Mesendoderm (in vitro differentiated cells): ENCODE data around the gene DRAP1.
"Not testable (repeated sequence)": the region's sequence is repeated elsewhere in the genome, so short reads cannot be mapped to it uniquely, and the experiment has no call there.

Source experiments
- DNase-seq: peaks from one replicate; pipeline ENCODE4 v3.0.0; 2013
- H2AK5ac ChIP-seq: 2 replicates; pipeline ENCODE4 v1.6.1; 2013; ENCODE audit warnings: low read length, inconsistent platforms
- H2BK120ac ChIP-seq: 2 replicates; pipeline ENCODE4 v1.6.1; 2013; ENCODE audit warnings: low read depth, mild to moderate bottlenecking, low read length, moderate library complexity, mixed read lengths
- H2BK15ac ChIP-seq: replicated peaks from 2 replicates; pipeline ENCODE4 v1.6.1; 2013; ENCODE audit warnings: low read depth, mild to moderate bottlenecking, moderate library complexity
- H2BK5ac ChIP-seq: 2 replicates; pipeline ENCODE4 v1.6.1; 2013; ENCODE audit warnings: low read length, inconsistent platforms
- H3K18ac ChIP-seq: 2 replicates; pipeline ENCODE4 v1.6.1; 2013; ENCODE audit warnings: mild to moderate bottlenecking, low read length, mixed read lengths
- H3K23ac ChIP-seq: one replicate; pipeline ENCODE4 v1.6.1; 2013; ENCODE audit warnings: low read length
- H3K27ac ChIP-seq: 2 replicates; pipeline ENCODE4 v1.5.1; 2013; ENCODE audit warnings: low read depth, mild to moderate bottlenecking, inconsistent platforms, low read length, moderate library complexity
- H3K27me3 ChIP-seq: 2 replicates; pipeline ENCODE4 v1.6.1; 2013; ENCODE audit warnings: low read length, control low read depth, mild to moderate bottlenecking, inconsistent platforms; ENCODE audit not compliant: insufficient read depth, poor library complexity
- H3K36me3 ChIP-seq: 2 replicates; pipeline ENCODE4 v1.6.1; 2013; ENCODE audit warnings: low read length, inconsistent platforms; ENCODE audit not compliant: control insufficient read depth, insufficient read depth
- H3K4ac ChIP-seq: one replicate; pipeline ENCODE4 v1.6.1; 2013; ENCODE audit warnings: low read depth, mild to moderate bottlenecking, low read length, moderate library complexity
- H3K4me1 ChIP-seq: 2 replicates; pipeline ENCODE4 v1.6.1; 2013; ENCODE audit warnings: low read depth, low read length, inconsistent platforms; ENCODE audit not compliant: control insufficient read depth
- H3K4me2 ChIP-seq: 2 replicates; pipeline ENCODE4 v1.6.1; 2013; ENCODE audit warnings: low read length
- H3K4me3 ChIP-seq: 2 replicates; pipeline ENCODE4 v1.5.1; 2013; ENCODE audit warnings: mild to moderate bottlenecking, low read length
- H3K56ac ChIP-seq: one replicate; pipeline ENCODE4 v1.6.1; 2013; ENCODE audit warnings: low read length
- H3K79me1 ChIP-seq: 2 replicates; pipeline ENCODE4 v1.6.1; 2013; ENCODE audit warnings: low read length, inconsistent platforms
- H3K79me2 ChIP-seq: 2 replicates; pipeline ENCODE4 v1.6.1; 2013; ENCODE audit warnings: mild to moderate bottlenecking, low read length; ENCODE audit not compliant: control insufficient read depth, insufficient read depth
- H3K9ac ChIP-seq: 2 replicates; pipeline ENCODE4 v1.6.1; 2013; ENCODE audit warnings: low read length, inconsistent platforms
- H4K5ac ChIP-seq: one replicate; pipeline ENCODE4 v1.6.1; 2013; ENCODE audit warnings: low read length
- H4K8ac ChIP-seq: one replicate; pipeline ENCODE4 v1.6.1; 2013; ENCODE audit warnings: low read depth, mild to moderate bottlenecking, control low read depth, low read length, moderate library complexity
- WGBS: extraction: QIAGEN DNeasy Blood & Tissue Kit; methylation state at CpG from one replicate; pipeline ENCODE4 v1.1.7; 2013; ENCODE audit warnings: low lambda C conversion rate, missing lambda C conversion rate; ENCODE audit not compliant: insufficient coverage; ENCODE audit errors: extremely low coverage; 5-methylcytosine and 5-hydroxymethylcytosine counted together

The DRAP1 gene

GRCh38 chr11:65950711-65951110 lies 31.5 kb downstream of the DRAP1 start:
- H3K79me1 ChIP-seq, H3K4ac ChIP-seq, H3K18ac ChIP-seq, H3K4me2 ChIP-seq, DNase-seq, H3K27ac ChIP-seq, H3K79me2 ChIP-seq, H3K56ac ChIP-seq, H3K27me3 ChIP-seq, H3K9ac ChIP-seq, H4K5ac ChIP-seq, H3K36me3 ChIP-seq, H2BK5ac ChIP-seq, H4K8ac ChIP-seq, H3K4me3 ChIP-seq, H2AK5ac ChIP-seq, H2BK15ac ChIP-seq, H3K23ac ChIP-seq, H2BK120ac ChIP-seq, H3K4me1 ChIP-seq: not testable (repeated sequence)
- no CpG with 5 or more reads among the region's 5 CpGs for WGBS

- H2BK120ac ChIP-seq, H3K9ac ChIP-seq, H2AK5ac ChIP-seq, H3K23ac ChIP-seq, H3K4me3 ChIP-seq, H4K8ac ChIP-seq, H4K5ac ChIP-seq, H3K4me1 ChIP-seq, H3K27me3 ChIP-seq, H3K4ac ChIP-seq, H3K56ac ChIP-seq, H3K18ac ChIP-seq, H3K36me3 ChIP-seq, DNase-seq, H2BK15ac ChIP-seq, H3K79me1 ChIP-seq, H3K79me2 ChIP-seq, H3K27ac ChIP-seq, H2BK5ac ChIP-seq, H3K4me2 ChIP-seq: not testable (repeated sequence)
- WGBS, result no CpG with 5 or more reads among the region's 3 CpGs
Observed at GRCh38 chr11:65951641-65952040, 32.4 kb downstream of the DRAP1 start.

GRCh38 chr11:65952052-65952521 lies 32.9 kb downstream of the DRAP1 start:
- no peak overlapping the region for H3K23ac ChIP-seq
- H4K8ac ChIP-seq, result no peak overlapping the region
- no peak overlapping the region for H2BK120ac ChIP-seq
- no peak overlapping the region for H3K9ac ChIP-seq
- H2AK5ac ChIP-seq, result no peak overlapping the region
- no peaks in the 10 kb centered on the region for H3K79me2 ChIP-seq
- no peaks in the 10 kb centered on the region for H3K36me3 ChIP-seq
- H3K4ac ChIP-seq, result no peak overlapping the region
- H3K27ac ChIP-seq, result no peak overlapping the region
- DNase-seq, result no peak
- no peak overlapping the region for H2BK15ac ChIP-seq
- no CpG with 5 or more reads among the region's 6 CpGs for WGBS
- H2BK5ac ChIP-seq, result no peak overlapping the region
- no peak overlapping the region for H3K56ac ChIP-seq
- H3K79me1 ChIP-seq, result no peaks in the 10 kb centered on the region
- H4K5ac ChIP-seq, result no peak overlapping the region
- no peak overlapping the region for H3K18ac ChIP-seq
- no peak overlapping the region for H3K4me2 ChIP-seq
- no peak overlapping the region for H3K4me3 ChIP-seq
- no peaks in the 10 kb centered on the region for H3K27me3 ChIP-seq
- no peaks in the 10 kb centered on the region for H3K4me1 ChIP-seq

GRCh38 chr11:65953471-65953870 lies 34.2 kb downstream of the DRAP1 start:
- no CpG with 5 or more reads among the region's 20 CpGs for WGBS
- no peak overlapping the region for H3K18ac ChIP-seq

GRCh38 chr11:65954771-65955170 lies 35.5 kb downstream of the DRAP1 start:
- Histone ChIP-seq H3K79me2 (no peaks in the 10 kb centered on the region), H3K4me1 (no peaks in the 10 kb centered on the region), H3K27me3 (no peaks in the 10 kb centered on the region), H3K18ac (no peak overlapping the region), H3K4me2 (no peak overlapping the region), H3K4me3 (no peak overlapping the region), H3K56ac (no peak overlapping the region), H3K79me1 (no peaks in the 10 kb centered on the region), H3K4ac (no peak overlapping the region), H2BK120ac (no peak overlapping the region), H2AK5ac (no peak overlapping the region), H3K27ac (no peak overlapping the region), H3K23ac (no peak overlapping the region), H2BK15ac (no peak overlapping the region), H3K9ac (no peak overlapping the region), H4K5ac (no peak overlapping the region), H2BK5ac (no peak overlapping the region), H3K36me3 (no peaks in the 10 kb centered on the region), H4K8ac (no peak overlapping the region)
- DNase-seq, result no peak
- WGBS, result no CpG with 5 or more reads among the region's 8 CpGs

More at GRCh38 chr11:65953471-65953870, 34.2 kb downstream of the DRAP1 start:
- Histone ChIP-seq H3K36me3 (no peaks in the 10 kb centered on the region), H2BK5ac (no peak overlapping the region), H3K79me1 (no peaks in the 10 kb centered on the region), H3K56ac (no peak overlapping the region), H3K9ac (no peak overlapping the region), H3K27me3 (no peaks in the 10 kb centered on the region), H3K23ac (no peak overlapping the region), H4K5ac (no peak overlapping the region), H2BK15ac (no peak overlapping the region), H2BK120ac (no peak overlapping the region), H3K27ac (no peak overlapping the region), H2AK5ac (no peak overlapping the region), H3K4me2 (no peak overlapping the region), H3K79me2 (no peaks in the 10 kb centered on the region), H4K8ac (no peak overlapping the region), H3K4me3 (no peak overlapping the region), H3K4me1 (no peaks in the 10 kb centered on the region), H3K4ac (no peak overlapping the region)
- no peak for DNase-seq

GRCh38 chr11:65958291-65958690 lies 39.1 kb downstream of the DRAP1 start:
- Histone ChIP-seq H4K5ac (no peak overlapping the region), H3K27ac (no peak overlapping the region), H3K27me3 (no peaks in the 10 kb centered on the region), H3K4ac (no peak overlapping the region), H2BK120ac (no peak overlapping the region), H3K56ac (no peak overlapping the region), H3K4me1 (peaks cover 6% of the 10 kb centered on the region), H3K23ac (no peak overlapping the region), H2BK15ac (no peak overlapping the region), H3K4me3 (no peak overlapping the region), H3K36me3 (no peaks in the 10 kb centered on the region), H3K79me1 (peaks cover 12% of the 10 kb centered on the region), H4K8ac (no peak overlapping the region), H3K9ac (no peak overlapping the region), H3K4me2 (no peak overlapping the region), H2AK5ac (no peak overlapping the region), H3K18ac (no peak overlapping the region), H3K79me2 (peaks cover 13% of the 10 kb centered on the region), H2BK5ac (no peak overlapping the region)
- no peak for DNase-seq
- no CpG with 5 or more reads among the region's 4 CpGs for WGBS
